Natural killer cell (primary cell): Measurements from ENCODE around the gene BTG1. TPM values are rescaled to one million over a fixed set of nuclear protein-coding genes. Genes with fewer than 3 reads are reported as not detected.
"Not testable (repeated sequence)": the region's sequence is repeated elsewhere in the genome, so short reads cannot be mapped to it uniquely, and the experiment has no call there.

Experiments used
- ATAC-seq, 3 donors: fragments of 150-1000 bp in 2 of 3; fragments of 200-7000 bp in 1 of 3; cut with Tn5 transposase; 1 replicate in 1 of 3; 2 replicates in 2 of 3; pipeline ENCODE4 v1.10.0; 2021; ENCODE audit warnings: mild to moderate bottlenecking in 2 of 3, moderate library complexity in 2 of 3
- DNase-seq, 2 donors: peaks; one replicate each; pipeline versions ENCODE4 v3.0.0 to v3.0.0-alpha.2; 2013 to 2021; ENCODE audit warnings: mixed read lengths in 1 of 2
- H3K27ac ChIP-seq: one replicate; pipeline ENCODE4 v1.5.1; 2013; ENCODE audit warnings: mild to moderate bottlenecking, low read length
- H3K27me3 ChIP-seq: one replicate; pipeline ENCODE4 v1.6.1; 2013; ENCODE audit warnings: low read length; ENCODE audit not compliant: control insufficient read depth, insufficient read depth
- H3K36me3 ChIP-seq: one replicate; pipeline ENCODE4 v1.6.1; 2013; ENCODE audit warnings: low read length; ENCODE audit not compliant: control insufficient read depth, insufficient read depth
- H3K4me1 ChIP-seq: one replicate; pipeline ENCODE4 v1.6.1; 2013; ENCODE audit warnings: low read length; ENCODE audit not compliant: control insufficient read depth, insufficient read depth
- H3K4me3 ChIP-seq: one replicate; pipeline ENCODE4 v1.5.1; 2013; ENCODE audit warnings: low read length
- H3K9me3 ChIP-seq: one replicate; pipeline ENCODE4 v1.6.1; 2013; ENCODE audit warnings: low read length; ENCODE audit not compliant: control insufficient read depth, insufficient read depth
- H3K27ac Mint-ChIP-seq, 2 donors: one replicate each; pipeline ENCODE4 v1.8.0; 2022; ENCODE audit warnings: mild to moderate bottlenecking in 2 of 2, mixed read lengths in 2 of 2, moderate library complexity in 1 of 2
- H3K27me3 Mint-ChIP-seq, 2 donors: one replicate each; pipeline ENCODE4 v1.8.0; 2022; ENCODE audit warnings: low read depth in 2 of 2, mixed read lengths in 2 of 2
- H3K36me3 Mint-ChIP-seq: one replicate; pipeline ENCODE4 v1.8.0; 2022; ENCODE audit warnings: mixed read lengths
- H3K4me1 Mint-ChIP-seq, 2 donors: one replicate each; pipeline ENCODE4 v1.8.0; 2022; ENCODE audit warnings: mixed read lengths in 2 of 2
- H3K4me3 Mint-ChIP-seq: one replicate; pipeline ENCODE4 v1.8.0; 2022; ENCODE audit warnings: mild to moderate bottlenecking, moderate library complexity, mixed read lengths
- H3K9me3 Mint-ChIP-seq, 2 donors: one replicate each; pipeline ENCODE4 v1.8.0; 2022; ENCODE audit warnings: mixed read lengths in 2 of 2
- WGBS: methylation state at CpG from one replicate; pipeline ENCODE4 v1.1.7; 2013; ENCODE audit warnings: missing lambda C conversion rate; ENCODE audit not compliant: insufficient coverage; 5-methylcytosine and 5-hydroxymethylcytosine counted together
- intact Hi-C: fragments of 100-400 bp; cut with micrococcal nuclease; formaldehyde crosslinking; loops from one replicate; pipeline ENCODE4 v1.14.2; 2022
- total RNA-seq, 4 donors: library from RNA; stranded (reverse); fragments of 120-200 nt in 1 of 4; gene quantifications; one replicate each; pipeline versions ENCODE4 v1.2.3 to v1.2.4, GENCODE V29; 2013 to 2022
- TF ChIP-seq, protein P1 (sequence below): fragments of 200-600 bp; IDR thresholded peaks from one replicate; pipeline ENCODE4 v1.8.0; 2022; ENCODE audit warnings: antibody characterized with exemption

BTG1 gene
- total RNA-seq, 3 donors from 2014 or later (not counting 1 experiment from before 2014, with no cell fraction given): 801 to 1,037 (median 830) TPM

DNA sequence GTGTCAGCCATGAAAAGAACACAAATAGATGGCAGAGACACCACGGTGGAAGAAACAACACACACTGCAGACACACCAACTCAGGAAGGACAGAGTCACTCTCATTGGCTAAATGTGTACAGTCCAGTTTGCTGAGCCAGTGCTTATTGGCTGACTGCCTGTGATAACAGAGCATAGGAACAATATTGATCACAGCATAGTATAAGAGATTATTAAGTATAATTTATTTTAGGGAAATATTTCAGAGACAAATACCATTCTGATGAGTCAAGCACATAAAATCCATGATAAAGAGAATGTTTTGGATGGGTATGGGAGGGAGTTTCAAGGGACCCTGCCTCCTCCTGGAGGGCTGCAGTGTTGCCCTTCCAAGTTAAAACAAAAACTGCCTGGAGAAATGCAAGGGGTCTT lies 50.9 kb downstream of the BTG1 start:
- Histone ChIP-seq H3K4me1 (peaks cover 13% of the 10 kb centered on the region), H3K27me3 (no peaks in the 10 kb centered on the region), H3K27ac (no peak overlapping the region), H3K9me3 (no peaks in the 10 kb centered on the region), H3K4me3 (no peak overlapping the region), H3K36me3 (no peaks in the 10 kb centered on the region)
- H3K27ac Mint-ChIP-seq: peak overlapping the region in 1 of 2 donors; percentile 33
- H3K36me3 Mint-ChIP-seq: no peaks in the 10 kb centered on the region
- 38% methylated on average over 1 of the region's 1 CpG for WGBS
- TF ChIP-seq, protein P1, sequence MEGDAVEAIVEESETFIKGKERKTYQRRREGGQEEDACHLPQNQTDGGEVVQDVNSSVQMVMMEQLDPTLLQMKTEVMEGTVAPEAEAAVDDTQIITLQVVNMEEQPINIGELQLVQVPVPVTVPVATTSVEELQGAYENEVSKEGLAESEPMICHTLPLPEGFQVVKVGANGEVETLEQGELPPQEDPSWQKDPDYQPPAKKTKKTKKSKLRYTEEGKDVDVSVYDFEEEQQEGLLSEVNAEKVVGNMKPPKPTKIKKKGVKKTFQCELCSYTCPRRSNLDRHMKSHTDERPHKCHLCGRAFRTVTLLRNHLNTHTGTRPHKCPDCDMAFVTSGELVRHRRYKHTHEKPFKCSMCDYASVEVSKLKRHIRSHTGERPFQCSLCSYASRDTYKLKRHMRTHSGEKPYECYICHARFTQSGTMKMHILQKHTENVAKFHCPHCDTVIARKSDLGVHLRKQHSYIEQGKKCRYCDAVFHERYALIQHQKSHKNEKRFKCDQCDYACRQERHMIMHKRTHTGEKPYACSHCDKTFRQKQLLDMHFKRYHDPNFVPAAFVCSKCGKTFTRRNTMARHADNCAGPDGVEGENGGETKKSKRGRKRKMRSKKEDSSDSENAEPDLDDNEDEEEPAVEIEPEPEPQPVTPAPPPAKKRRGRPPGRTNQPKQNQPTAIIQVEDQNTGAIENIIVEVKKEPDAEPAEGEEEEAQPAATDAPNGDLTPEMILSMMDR: no peak
- ATAC-seq (peak in 1 of 3 donors; percentile 22), DNase-seq (no peak)
- intact Hi-C loops: no loop called here
- peaks cover 0 to 7% of the 10 kb centered on the region in 2 donors for H3K4me1 Mint-ChIP-seq
- no peaks in the 10 kb centered on the region for H3K27me3 Mint-ChIP-seq
- H3K9me3 Mint-ChIP-seq: peaks cover 0 to under 1% of the 10 kb centered on the region in 2 donors
- H3K4me3 Mint-ChIP-seq: no peak overlapping the region

DNA sequence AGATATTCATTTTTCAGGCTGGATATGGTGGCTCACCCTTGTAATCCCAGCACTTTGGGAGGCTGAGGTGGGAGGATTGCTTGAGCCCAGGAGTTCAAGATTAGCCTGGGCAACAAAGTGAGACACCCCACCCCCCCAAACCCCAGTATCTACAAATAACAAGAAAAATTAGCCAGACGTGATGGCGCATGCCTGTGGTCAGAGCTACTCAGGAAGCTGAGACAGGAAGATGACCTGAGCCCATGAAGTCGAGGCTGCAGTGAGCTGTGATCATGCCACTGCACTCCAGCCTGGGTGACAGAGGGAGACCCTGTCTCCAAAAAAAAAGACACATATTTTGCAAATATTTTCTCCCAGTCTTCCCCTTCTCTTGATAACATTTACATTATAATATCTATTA lies 51.3 kb downstream of the BTG1 start:
- intact Hi-C loops, H3K4me3 Mint-ChIP-seq, H3K36me3 Mint-ChIP-seq, H3K27ac ChIP-seq, H3K4me1 Mint-ChIP-seq, H3K36me3 ChIP-seq, DNase-seq, H3K27me3 ChIP-seq, H3K27me3 Mint-ChIP-seq, H3K4me3 ChIP-seq, H3K9me3 Mint-ChIP-seq, H3K9me3 ChIP-seq: not testable (repeated sequence)
- WGBS: 3% methylated on average over 3 of the region's 3 CpGs
- ATAC-seq: peak in 2 of 3 donors; percentile 62 to 72
- peaks cover 13% of the 10 kb centered on the region for H3K4me1 ChIP-seq
- peak overlapping the region in 1 of 2 donors; percentile 33 for H3K27ac Mint-ChIP-seq
